NCI-H226 (cell line): ENCODE results near the gene TMED9.
A peak's percentile ranks its signal among the peaks of the same experiment; 100 is the strongest.
"Not testable (repeated sequence)": the region's sequence is repeated elsewhere in the genome, so short reads cannot be mapped to it uniquely, and the experiment has no call there.

Experiments
- DNase-seq: peaks from one replicate; pipeline ENCODE4 v3.0.0-alpha.2; 2015

Gene TMED9

DNA sequence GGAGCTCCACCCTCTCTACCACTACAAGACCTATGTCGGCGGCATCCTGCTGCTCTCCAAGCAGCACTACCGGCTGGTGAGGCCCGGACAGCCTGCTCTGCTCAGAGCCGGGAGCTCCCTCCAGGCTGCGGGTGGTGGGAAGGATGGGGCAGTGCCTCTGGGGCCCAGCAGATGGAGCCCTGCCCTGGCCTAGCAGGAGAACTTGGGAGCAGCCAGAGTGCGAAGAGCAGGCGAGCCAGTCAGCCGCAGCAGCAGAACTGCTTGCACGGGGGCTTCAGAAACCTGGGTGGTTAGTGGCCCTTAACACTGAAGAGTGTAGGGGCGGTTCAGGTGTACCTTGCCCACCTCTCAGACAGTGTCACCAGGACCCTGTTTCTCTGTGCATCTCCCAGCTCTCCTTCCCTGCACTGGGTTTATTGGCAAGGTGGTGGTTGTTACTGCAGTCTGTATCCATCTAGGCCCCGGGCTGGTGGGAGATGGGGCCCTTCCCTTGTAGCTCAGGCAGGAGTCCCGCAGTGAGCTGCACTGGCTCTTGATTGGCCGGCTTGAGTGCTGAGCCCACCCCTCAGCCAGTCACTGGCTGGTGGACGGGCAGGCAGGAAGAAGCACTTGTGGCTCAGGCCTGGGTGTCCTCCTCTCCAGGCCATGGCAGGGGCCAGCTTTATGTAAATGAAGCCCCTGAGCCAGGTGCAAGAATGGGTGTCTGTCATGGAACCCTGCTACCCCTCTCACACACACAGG is 15.6 kb downstream of the TMED9 start:
- DNase-seq = peak; percentile 68

DNA sequence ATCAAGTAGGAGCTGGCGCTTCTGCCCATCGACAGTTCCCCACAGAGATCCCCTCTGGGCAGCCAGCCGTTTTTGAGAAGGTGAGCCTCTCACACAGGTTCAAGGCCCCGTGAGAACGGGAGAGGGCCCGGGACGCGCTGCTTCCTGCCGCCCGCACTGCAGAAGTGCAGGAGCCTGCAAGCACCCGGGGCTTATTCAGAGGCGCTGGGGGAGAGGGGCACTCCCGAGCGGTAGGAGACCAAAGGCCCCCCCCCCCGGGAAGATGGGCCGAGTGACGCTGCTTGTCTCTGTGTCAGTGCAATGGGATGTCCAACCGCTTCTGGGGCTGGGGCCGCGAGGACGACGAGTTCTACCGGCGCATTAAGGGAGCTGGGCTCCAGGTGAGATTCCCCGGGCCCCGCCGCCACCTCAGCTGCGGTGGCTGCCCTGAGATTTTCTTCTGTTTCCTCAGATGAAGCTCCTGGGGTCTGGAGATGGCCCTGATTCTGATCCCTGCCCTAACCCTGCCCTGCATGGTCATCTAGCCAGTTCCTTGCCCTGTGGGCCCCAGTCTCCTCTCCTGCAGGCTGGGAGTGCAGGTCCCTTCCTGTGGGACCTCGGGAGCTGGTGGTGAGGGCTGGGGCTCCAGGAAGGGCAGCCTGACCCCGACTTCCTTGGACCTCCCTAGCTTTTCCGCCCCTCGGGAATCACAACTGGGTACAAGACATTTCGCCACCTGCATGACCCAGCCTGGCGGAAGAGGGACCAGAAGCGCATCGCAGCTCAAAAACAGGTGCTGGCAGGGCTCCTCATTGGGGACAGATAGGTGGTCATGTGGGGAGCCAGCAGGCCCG is 16.5 kb downstream of the TMED9 start:
- DNase-seq = no peak

DNA sequence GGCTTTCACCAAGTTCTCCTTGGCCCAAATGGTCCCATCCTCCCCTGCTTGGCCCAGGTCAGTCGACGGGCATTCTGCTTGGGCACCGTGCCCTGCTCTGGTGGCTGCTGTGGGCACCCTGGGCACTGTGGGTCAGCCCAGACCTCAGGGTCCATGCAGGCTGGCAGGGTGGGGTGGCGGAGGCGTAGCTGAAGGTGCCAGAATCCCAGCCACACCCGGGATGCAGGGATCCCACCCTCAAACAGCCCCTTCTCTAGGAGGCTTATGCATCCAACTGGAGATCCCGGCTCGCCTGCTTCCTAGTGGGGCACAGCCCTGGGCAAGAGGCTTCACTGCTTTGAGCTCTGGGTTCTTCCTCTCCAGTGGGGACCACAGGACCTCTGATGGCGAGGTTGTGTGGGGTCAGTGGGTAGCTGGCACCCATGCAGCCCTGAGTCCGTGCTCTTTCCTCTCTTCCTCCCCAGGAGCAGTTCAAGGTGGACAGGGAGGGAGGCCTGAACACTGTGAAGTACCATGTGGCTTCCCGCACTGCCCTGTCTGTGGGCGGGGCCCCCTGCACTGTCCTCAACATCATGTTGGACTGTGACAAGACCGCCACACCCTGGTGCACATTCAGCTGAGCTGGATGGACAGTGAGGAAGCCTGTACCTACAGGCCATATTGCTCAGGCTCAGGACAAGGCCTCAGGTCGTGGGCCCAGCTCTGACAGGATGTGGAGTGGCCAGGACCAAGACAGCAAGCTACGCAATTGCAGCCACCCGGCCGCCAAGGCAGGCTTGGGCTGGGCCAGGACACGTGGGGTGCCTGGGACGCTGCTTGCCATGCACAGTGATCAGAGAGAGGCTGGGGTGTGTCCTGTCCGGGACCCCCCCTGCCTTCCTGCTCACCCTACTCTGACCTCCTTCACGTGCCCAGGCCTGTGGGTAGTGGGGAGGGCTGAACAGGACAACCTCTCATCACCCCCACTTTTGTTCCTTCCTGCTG is 17.4 kb downstream of the TMED9 start:
- no peak for DNase-seq

DNA sequence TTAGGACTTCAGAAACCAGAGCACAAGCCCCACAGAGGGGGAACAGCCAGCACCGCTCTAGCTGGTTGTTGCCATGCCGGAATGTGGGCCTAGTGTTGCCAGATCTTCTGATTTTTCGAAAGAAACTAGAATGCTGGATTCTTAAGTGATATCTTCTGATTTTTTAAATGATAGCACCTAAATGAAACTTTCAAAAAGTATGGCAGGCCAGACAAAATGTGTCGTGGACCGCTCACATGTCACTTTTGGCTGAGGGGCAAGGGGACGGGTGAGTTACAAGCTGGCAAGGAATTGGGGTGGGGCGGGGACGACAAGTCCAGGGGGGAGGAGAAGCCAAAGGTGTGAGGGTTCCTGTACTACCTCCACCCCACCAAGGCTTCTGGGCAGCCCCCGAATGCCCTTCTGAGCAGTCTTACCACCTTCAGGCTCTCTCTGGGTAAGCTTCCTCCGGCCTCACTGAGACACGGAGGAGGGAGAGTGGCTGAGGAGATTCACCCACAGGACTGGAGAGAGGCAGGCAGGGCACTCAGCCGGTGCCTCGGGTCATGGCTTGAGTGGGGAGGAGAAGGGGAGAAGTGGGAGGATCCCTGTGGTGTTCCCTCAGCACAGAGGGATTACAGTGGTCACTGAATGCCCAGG is 18.2 kb downstream of the TMED9 start:
- DNase-seq = no peak

DNA sequence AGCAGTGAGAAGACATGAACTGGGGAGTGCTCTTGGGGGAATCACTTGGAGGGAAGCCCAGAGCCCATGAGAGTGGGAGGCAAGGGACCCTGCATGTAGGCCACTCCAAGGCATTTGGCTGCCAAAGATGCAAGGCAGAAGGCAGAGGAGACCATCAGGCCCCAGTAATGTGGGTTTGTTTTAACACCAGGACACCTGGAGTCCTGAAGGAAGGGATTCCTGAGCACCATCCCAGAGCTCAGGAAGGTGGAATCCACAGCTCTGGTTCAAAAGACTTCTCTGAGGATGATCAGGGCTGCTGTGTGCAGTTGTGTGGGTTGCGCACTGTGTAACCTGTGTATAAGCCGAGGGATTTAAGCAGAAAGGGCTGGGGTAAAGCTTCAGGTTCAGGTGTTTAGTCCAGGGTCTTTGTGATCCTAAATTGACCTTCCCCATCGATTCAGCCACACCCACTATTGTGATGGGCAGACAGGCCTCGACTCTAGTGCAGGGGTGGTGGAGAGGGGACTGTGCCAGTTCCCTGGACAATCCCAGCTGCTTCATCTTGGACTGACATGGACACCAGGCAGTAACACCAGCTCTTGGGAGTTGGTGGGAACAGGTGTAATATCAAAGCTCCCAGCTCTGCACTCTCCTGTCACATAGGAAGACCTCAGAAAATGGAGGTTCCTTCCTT is 18.9 kb downstream of the TMED9 start:
- DNase-seq = no peak

DNA sequence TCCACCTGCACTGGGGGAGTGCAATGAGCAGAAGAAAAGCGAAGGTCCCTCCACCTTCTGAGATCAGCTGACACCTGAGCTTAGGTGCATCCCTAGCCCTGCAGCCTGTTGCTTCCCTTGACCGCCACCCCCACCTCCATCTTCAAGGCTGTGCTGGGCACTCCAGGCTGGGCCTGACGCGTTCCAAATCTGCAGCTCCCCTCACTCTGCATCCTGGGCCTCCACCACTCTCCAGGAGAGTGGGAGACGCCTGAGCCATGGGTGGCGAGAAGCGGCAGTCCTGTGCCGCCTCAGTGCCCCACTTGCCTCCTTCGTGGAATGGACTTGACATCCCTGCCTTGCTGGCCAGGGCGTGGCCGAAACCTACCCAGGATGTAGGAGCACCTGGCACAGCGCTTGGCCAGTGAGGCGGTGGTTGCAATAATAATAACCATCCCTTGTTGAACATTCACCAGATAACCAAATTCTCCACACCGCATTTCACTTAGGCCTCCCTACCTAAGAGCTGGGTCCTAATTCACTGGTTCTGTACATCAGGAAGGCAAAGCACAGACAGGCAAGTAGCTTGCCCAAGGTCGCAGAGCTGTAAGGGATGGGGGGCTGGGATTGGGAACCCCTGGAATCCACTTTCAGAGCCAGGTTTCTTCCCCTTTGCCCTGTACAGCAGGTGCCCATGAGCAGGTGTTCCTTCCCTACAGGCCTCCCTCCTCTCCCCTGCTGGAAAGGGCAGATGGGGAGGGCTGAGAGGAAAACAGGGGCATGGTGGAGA is 19.6 kb downstream of the TMED9 start:
- DNase-seq = no peak

DNA sequence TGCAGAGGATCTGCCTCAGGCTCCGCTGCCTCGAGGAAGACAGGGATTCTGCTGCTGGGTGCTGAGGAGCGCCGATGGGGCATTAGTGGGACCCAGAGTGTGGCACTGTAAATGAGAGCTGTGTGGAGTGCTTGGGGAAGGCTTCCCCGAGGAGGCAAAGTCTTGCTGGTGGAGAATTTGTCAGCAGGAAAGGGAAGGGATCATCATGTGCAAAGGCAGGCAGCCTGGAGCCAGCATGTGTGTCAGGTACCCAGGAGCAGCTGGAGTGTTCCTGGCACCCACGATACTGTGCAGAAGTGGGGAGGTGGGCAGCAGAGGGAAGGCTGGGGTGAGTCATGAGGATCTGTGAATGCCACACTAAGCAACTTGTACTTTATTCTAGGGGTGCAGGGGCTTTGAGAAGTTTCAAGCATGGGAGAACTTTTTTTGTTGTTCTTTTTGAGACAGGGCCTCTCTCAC is 20.2 kb downstream of the TMED9 start:
- no peak for DNase-seq

DNA sequence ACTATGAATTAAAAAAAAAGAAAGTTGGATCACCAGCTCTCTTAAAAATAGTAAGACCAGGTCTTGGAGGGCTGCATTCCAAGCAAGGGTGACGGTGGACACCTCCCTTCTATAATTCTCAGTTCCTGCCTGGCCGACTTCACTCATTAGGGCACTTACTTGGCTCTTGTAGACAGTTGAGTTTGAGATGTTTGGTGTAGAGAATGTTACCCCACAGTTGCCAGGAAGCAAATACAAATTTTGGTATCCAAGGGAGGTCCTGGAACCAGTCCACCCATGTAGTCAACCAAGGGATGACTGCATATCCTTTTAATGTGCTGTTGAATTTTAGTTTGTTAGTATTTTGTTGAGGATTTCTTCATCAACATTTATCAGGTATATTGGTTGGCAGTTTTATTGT is 28.6 kb downstream of the TMED9 start:
- no peak for DNase-seq

DNA sequence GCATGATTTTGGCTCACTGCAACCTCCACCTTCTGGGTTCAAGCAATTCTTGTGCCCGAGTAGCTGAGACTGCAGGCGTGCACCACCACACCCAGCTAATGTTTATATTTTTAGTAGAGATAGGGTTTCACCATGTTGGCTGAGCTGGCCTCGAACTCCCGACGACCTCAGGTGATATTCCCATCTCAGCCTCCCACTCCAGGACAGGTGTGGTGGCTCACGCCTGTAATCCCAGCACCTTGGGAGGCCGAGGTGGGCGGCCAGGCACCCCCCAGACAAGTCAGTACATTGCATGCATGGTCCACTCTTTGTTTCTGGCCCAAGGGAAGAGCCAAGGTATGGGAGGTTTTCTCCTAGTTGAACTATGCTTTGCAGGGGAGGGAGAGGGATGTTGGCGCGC is 32.2 kb downstream of the TMED9 start:
- not testable (repeated sequence) for DNase-seq

DNA sequence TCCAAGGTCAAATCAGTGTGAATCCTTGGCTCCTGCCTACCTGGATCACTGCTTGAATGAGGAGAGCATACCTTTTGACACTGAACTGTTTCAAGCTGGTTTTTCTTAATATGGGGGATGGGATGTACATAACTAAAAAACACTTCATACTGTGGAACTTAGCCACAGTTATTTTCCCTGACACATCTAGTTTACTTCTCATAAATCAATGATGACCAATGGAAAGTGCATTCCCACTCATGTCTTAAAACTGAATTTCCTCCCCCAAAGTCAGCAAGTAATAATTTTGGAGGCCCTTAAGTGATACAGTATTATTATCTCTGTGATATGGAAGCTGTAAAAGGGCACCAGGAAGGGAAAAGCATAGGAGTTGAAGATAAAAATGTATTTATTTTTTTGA is 38.2 kb downstream of the TMED9 start:
- DNase-seq = not testable (repeated sequence)

DNA sequence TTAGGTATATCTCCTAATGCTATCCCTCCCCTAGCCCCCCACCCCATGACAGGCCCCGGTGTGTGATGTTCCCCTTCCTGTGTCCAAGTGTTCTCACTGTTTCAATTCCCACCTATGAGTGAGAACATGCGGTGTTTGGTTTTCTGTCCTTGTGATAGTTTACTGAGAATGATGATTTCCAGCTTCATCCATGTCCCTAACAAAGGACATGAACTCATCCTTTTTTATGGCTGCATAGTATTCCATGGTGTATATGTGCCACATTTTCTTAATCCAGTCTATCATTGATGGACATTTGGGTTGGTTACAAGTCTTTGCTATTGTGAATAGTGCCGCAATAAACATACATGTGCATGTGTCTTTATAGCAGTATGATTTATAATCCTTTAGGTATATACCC is 42.9 kb downstream of the TMED9 start:
- DNase-seq = not testable (repeated sequence)

DNA sequence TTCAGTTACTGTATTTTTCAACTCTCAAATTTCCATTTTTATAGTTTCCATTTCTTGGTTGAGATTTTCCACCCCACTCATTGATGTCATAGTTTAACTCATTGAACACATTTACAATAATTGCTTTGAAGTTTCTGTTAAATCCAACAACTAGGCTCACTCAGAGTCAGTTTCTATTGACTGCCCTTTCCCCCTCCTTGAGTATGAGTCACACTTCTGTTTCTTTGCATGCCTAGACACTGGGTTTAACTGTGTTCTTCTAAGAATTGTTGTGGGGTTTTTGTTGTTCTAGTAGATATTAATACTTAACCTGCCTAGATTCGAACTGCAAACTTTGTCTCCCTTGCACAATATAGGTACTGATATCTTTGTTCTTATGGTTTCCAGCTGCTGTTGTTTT is 53.5 kb downstream of the TMED9 start:
- not testable (repeated sequence) for DNase-seq
